ENCODE results near the gene ZNF497.

Gene ZNF497

GRCh38 chr19:58367698-58368454 is 5.3 kb upstream of the ZNF497 start:
- no peak for DNase-seq (ENCODE audit: low read depth)

- no peak for DNase-seq (ENCODE audit: low read depth)
These were observed 4.3 kb upstream of the ZNF497 start for GRCh38 chr19:58366585-58367430.

GRCh38 chr19:58364146-58364545 is 1.6 kb upstream of the ZNF497 start:
- DNase-seq (ENCODE audit: low read depth): no peak

- no peak for DNase-seq (ENCODE audit: low read depth)
These were observed 665 bp downstream of the ZNF497 start for GRCh38 chr19:58361900-58362271.

GRCh38 chr19:58357481-58358145 is 4.9 kb downstream of the ZNF497 start:
- no peak for DNase-seq (ENCODE audit: low read depth)

GRCh38 chr19:58356766-58357480 is 5.6 kb downstream of the ZNF497 start:
- DNase-seq (ENCODE audit: low read depth): no peak

GRCh38 chr19:58355908-58356765 is 6.4 kb downstream of the ZNF497 start:
- no peak for DNase-seq (ENCODE audit: low read depth)

- DNase-seq (ENCODE audit: low read depth): no peak
These were observed 7.2 kb downstream of the ZNF497 start for GRCh38 chr19:58355215-58355796.

- DNase-seq (ENCODE audit: low read depth): no peak
These were observed 8.0 kb downstream of the ZNF497 start for GRCh38 chr19:58354478-58355030.

- no peak for DNase-seq (ENCODE audit: low read depth)
These were observed 8.7 kb downstream of the ZNF497 start for GRCh38 chr19:58353717-58354477.

- no peak for DNase-seq (ENCODE audit: low read depth)
These were observed 9.5 kb downstream of the ZNF497 start, which contains the start of gene A1BG for GRCh38 chr19:58352760-58353671. Gene A1BG, minus strand, starts transcription at chr19:58353492. Its CDS starts 55 bp downstream, at chr19:58353437.

GRCh38 chr19:58351990-58352755 is 10.4 kb downstream of the ZNF497 start:
- DNase-seq (ENCODE audit: low read depth): no peak

GRCh38 chr19:58351558-58351878 is 11.0 kb downstream of the ZNF497 start:
- no peak for DNase-seq (ENCODE audit: low read depth)

- DNase-seq (ENCODE audit: low read depth): no peak
These were observed 11.5 kb downstream of the ZNF497 start for GRCh38 chr19:58350871-58351557.

- no peak for DNase-seq (ENCODE audit: low read depth)
These were observed 12.3 kb downstream of the ZNF497 start for GRCh38 chr19:58350001-58350861.

GRCh38 chr19:58349590-58349989 is 13.0 kb downstream of the ZNF497 start:
- DNase-seq (ENCODE audit: low read depth): no peak

Measured in T-helper 22 cell (primary cell).